Neuronal stem cell (in vitro differentiated cells): Measurements from ENCODE around the gene PIP5K1A.

Experiments
- DNase-seq: peaks from one replicate; pipeline ENCODE4 v3.0.0-alpha.2; 2013; ENCODE audit warnings: low spot score
- H2AFZ ChIP-seq: one replicate; pipeline ENCODE4 v1.6.1; 2013; ENCODE audit warnings: mild to moderate bottlenecking, low read length, inconsistent platforms
- H2AK5ac ChIP-seq: 2 replicates; pipeline ENCODE4 v1.6.1; 2013; ENCODE audit warnings: low read depth, mild to moderate bottlenecking, inconsistent platforms, low read length, moderate library complexity, mixed read lengths
- H2BK120ac ChIP-seq: 2 replicates; pipeline ENCODE4 v1.6.1; 2013; ENCODE audit warnings: low read depth, mild to moderate bottlenecking, inconsistent platforms, low read length, moderate library complexity, mixed read lengths
- H2BK12ac ChIP-seq: one replicate; pipeline ENCODE4 v1.6.1; 2013; ENCODE audit warnings: low read length, inconsistent platforms
- H2BK15ac ChIP-seq: 2 replicates; pipeline ENCODE4 v1.6.1; 2013; ENCODE audit warnings: mild to moderate bottlenecking, low read length, inconsistent platforms, mixed read lengths
- H2BK5ac ChIP-seq: one replicate; pipeline ENCODE4 v1.6.1; 2013; ENCODE audit warnings: inconsistent platforms, mild to moderate bottlenecking, low read length, moderate library complexity
- H3K14ac ChIP-seq: one replicate; pipeline ENCODE4 v1.6.1; 2013; ENCODE audit warnings: low read length, inconsistent platforms
- H3K18ac ChIP-seq: 2 replicates; pipeline ENCODE4 v1.6.1; 2013; ENCODE audit warnings: low read length, inconsistent platforms
- H3K23ac ChIP-seq: 2 replicates; pipeline ENCODE4 v1.6.1; 2013; ENCODE audit warnings: low read depth, mild to moderate bottlenecking, mixed read lengths, low read length, inconsistent platforms; ENCODE audit not compliant: poor library complexity
- H3K27ac ChIP-seq: replicated peaks from 3 replicates; pipeline ENCODE4 v1.5.1; 2013; ENCODE audit warnings: low read length, inconsistent platforms
- H3K27me3 ChIP-seq, 3 experiments: 2 replicates each; pipeline ENCODE4 v1.6.1; 2013; ENCODE audit warnings: low read length in 3 of 3, mild to moderate bottlenecking in 2 of 3, inconsistent platforms in 1 of 3, low read depth in 1 of 3, mixed read lengths in 1 of 3, moderate library complexity in 1 of 3; ENCODE audit not compliant: control insufficient read depth in 3 of 3, insufficient read depth in 3 of 3
- H3K36me3 ChIP-seq, 2 donors: replicated peaks in 1 of 2; 2 replicates each; pipeline ENCODE4 v1.6.1; 2013; ENCODE audit warnings: low read length in 2 of 2; ENCODE audit not compliant: control insufficient read depth in 2 of 2, insufficient read depth in 2 of 2
- H3K4ac ChIP-seq: 2 replicates; pipeline ENCODE4 v1.6.1; 2013; ENCODE audit warnings: inconsistent platforms, mild to moderate bottlenecking, low read length, moderate library complexity
- H3K4me1 ChIP-seq, 2 donors: 1 replicate in 1 of 2; 2 replicates in 1 of 2; pipeline ENCODE4 v1.6.1; 2013; ENCODE audit warnings: low read length in 2 of 2, low read depth in 1 of 2; ENCODE audit not compliant: control insufficient read depth in 2 of 2, insufficient read depth in 1 of 2
- H3K4me2 ChIP-seq: one replicate; pipeline ENCODE4 v1.6.1; 2013; ENCODE audit warnings: mild to moderate bottlenecking, low read length, inconsistent platforms; ENCODE audit not compliant: insufficient read depth, poor library complexity, severe bottlenecking
- H3K4me3 ChIP-seq, 2 donors: 2 replicates each; pipeline ENCODE4 v1.5.1; 2013; ENCODE audit warnings: low read length in 2 of 2, mild to moderate bottlenecking in 2 of 2, inconsistent platforms in 1 of 2, moderate library complexity in 1 of 2
- H3K79me1 ChIP-seq: one replicate; pipeline ENCODE4 v1.6.1; 2013; ENCODE audit warnings: low read depth, mild to moderate bottlenecking, inconsistent platforms, low read length, moderate library complexity
- H3K9ac ChIP-seq: one replicate; pipeline ENCODE4 v1.6.1; 2013; ENCODE audit warnings: mild to moderate bottlenecking, low read depth, low read length, inconsistent platforms; ENCODE audit not compliant: poor library complexity
- H3K9me3 ChIP-seq, 2 donors: replicated peaks in 1 of 2; 2 replicates each; pipeline versions ENCODE3 to v1.6.1; 2013; ENCODE audit warnings: low read length in 2 of 2, mild to moderate bottlenecking in 2 of 2, inconsistent platforms in 1 of 2, low read depth in 1 of 2, mixed read lengths in 1 of 2, moderate library complexity in 1 of 2; ENCODE audit not compliant: control insufficient read depth in 2 of 2, insufficient read depth in 1 of 2
- H4K8ac ChIP-seq: one replicate; pipeline ENCODE4 v1.6.1; 2013; ENCODE audit warnings: low read depth, mild to moderate bottlenecking, inconsistent platforms, low read length, moderate library complexity
- H4K91ac ChIP-seq: one replicate; pipeline ENCODE4 v1.6.1; 2013; ENCODE audit warnings: low read length, low read depth, mild to moderate bottlenecking, inconsistent platforms; ENCODE audit not compliant: poor library complexity
- WGBS, 2 donors: extraction: QIAGEN DNeasy Blood & Tissue Kit; methylation state at CpG; one replicate each; pipeline ENCODE4 v1.1.7; 2013; ENCODE audit warnings: missing lambda C conversion rate in 2 of 2, mixed read lengths in 1 of 2; ENCODE audit not compliant: insufficient read length in 2 of 2, insufficient replicate concordance in 1 of 2; ENCODE audit errors: extremely low coverage in 2 of 2; 5-methylcytosine and 5-hydroxymethylcytosine counted together

The PIP5K1A gene

GRCh38 chr1:151254217-151255213 lies 56.2 kb downstream of the PIP5K1A start, which contains the start of gene PSMD4:
PSMD4 (plus strand) TSS chr1:151254734; CDS start chr1:151254783, 49 bp downstream.
- Histone ChIP-seq H3K18ac (peak within 1 kb of the TSS; percentile 54), H3K36me3 (peaks cover under 1 to 28% of the 10 kb centered on the region in 2 donors), H2AK5ac (no peak within 1 kb of the TSS)

GRCh38 chr1:151255381-151255780 lies 57.0 kb downstream of the PIP5K1A start:
- Histone ChIP-seq H3K4me1 (peaks cover 0 to 2% of the 10 kb centered on the region in 2 donors), H2BK12ac (no peak overlapping the region), H2BK120ac (no peak overlapping the region), H3K27me3 (no peaks in the 10 kb centered on the region), H2BK15ac (no peak overlapping the region), H3K18ac (no peak overlapping the region), H3K23ac (no peak overlapping the region), H2BK5ac (no peak overlapping the region), H3K4ac (no peak overlapping the region), H3K9ac (no peak overlapping the region), H2AFZ (no peak overlapping the region), H3K14ac (no peak overlapping the region), H2AK5ac (no peak overlapping the region), H3K79me1 (peaks cover 2% of the 10 kb centered on the region), H3K4me2 (peak overlapping the region; percentile 66), H3K36me3 (peaks cover 0 to 23% of the 10 kb centered on the region in 2 donors), H3K9me3 (no peaks in the 10 kb centered on the region), H3K27ac (no peak overlapping the region), H3K4me3 (peak overlapping the region; percentile 85 to 90), H4K8ac (no peak overlapping the region), H4K91ac (no peak overlapping the region)
- no peak for DNase-seq
- WGBS, 2 donors: no CpG with 5 or more reads among the region's 10 CpGs

More at GRCh38 chr1:151254217-151255213, 56.2 kb downstream of the PIP5K1A start, which contains the start of gene PSMD4:
- no peak within 1 kb of the TSS for H2BK15ac ChIP-seq
- no peak within 1 kb of the TSS for H2BK5ac ChIP-seq
- no peaks in the 10 kb centered on the region for H3K27me3 ChIP-seq
- peak within 1 kb of the TSS; percentile 94 for H2AFZ ChIP-seq
- peak within 1 kb of the TSS; percentile 85 to 90 for H3K4me3 ChIP-seq
- no peak within 1 kb of the TSS for H3K4ac ChIP-seq
- no peak within 1 kb of the TSS for H2BK12ac ChIP-seq
- H3K23ac ChIP-seq: peak within 1 kb of the TSS; percentile 46
- H4K91ac ChIP-seq: no peak within 1 kb of the TSS
- peak; percentile 89 for DNase-seq
- H3K14ac ChIP-seq: no peak within 1 kb of the TSS
- no peak within 1 kb of the TSS for H2BK120ac ChIP-seq
- no CpG with 5 or more reads among the region's 56 CpGs for WGBS, 2 donors
- no peak within 1 kb of the TSS for H3K9ac ChIP-seq
- H3K9me3 ChIP-seq: no peaks in the 10 kb centered on the region
- no peak within 1 kb of the TSS for H3K27ac ChIP-seq
- peak within 1 kb of the TSS; percentile 66 for H3K4me2 ChIP-seq
- H3K4me1 ChIP-seq: peaks cover 0 to 2% of the 10 kb centered on the region in 2 donors
- H4K8ac ChIP-seq: no peak within 1 kb of the TSS
- peaks cover 2% of the 10 kb centered on the region for H3K79me1 ChIP-seq

GRCh38 chr1:151259351-151259750 lies 61.0 kb downstream of the PIP5K1A start:
- no peak overlapping the region for H3K4me3 ChIP-seq
- H3K14ac ChIP-seq: no peak overlapping the region
- H3K18ac ChIP-seq: no peak overlapping the region
- H3K36me3 ChIP-seq: peaks cover 7 to 47% of the 10 kb centered on the region in 2 donors
- no peaks in the 10 kb centered on the region for H3K9me3 ChIP-seq
- no peak overlapping the region for H4K91ac ChIP-seq
- H2BK12ac ChIP-seq: no peak overlapping the region
- H3K4ac ChIP-seq: no peak overlapping the region
- no peak overlapping the region for H2BK120ac ChIP-seq
- H4K8ac ChIP-seq: no peak overlapping the region
- peaks cover 4% of the 10 kb centered on the region for H3K79me1 ChIP-seq
- H3K27me3 ChIP-seq: no peaks in the 10 kb centered on the region
- no peak for DNase-seq
- no peak overlapping the region for H3K4me2 ChIP-seq
- no CpG with 5 or more reads among the region's 2 CpGs for WGBS, 2 donors
- no peak overlapping the region for H2AK5ac ChIP-seq
- no peak overlapping the region for H2BK15ac ChIP-seq
- no peak overlapping the region for H3K9ac ChIP-seq
- no peak overlapping the region for H3K27ac ChIP-seq
- H2AFZ ChIP-seq: no peak overlapping the region
- H3K4me1 ChIP-seq: peaks cover 0 to 2% of the 10 kb centered on the region in 2 donors
- H2BK5ac ChIP-seq: no peak overlapping the region
- no peak overlapping the region for H3K23ac ChIP-seq
